HepG2 (cell line): ENCODE measurements around the gene GPALPP1. TPM values are rescaled to one million over a fixed set of nuclear protein-coding genes. Genes with fewer than 3 reads are reported as not detected.

Source experiments
- HHEX ChIP-seq: IDR thresholded peaks from 2 replicates; pipeline ENCODE4 v1.6.1; 2016; ENCODE audit warnings: control low read depth
- MIER3 ChIP-seq: IDR thresholded peaks from 2 replicates; pipeline ENCODE4 v1.6.1; 2016; ENCODE audit warnings: missing compliant biosample characterization, borderline replicate concordance
- MZF1 ChIP-seq: sonication (generic); formaldehyde crosslinking; IDR thresholded peaks from 2 replicates; pipeline ENCODE4 v1.8.1; 2023; ENCODE audit warnings: mild to moderate bottlenecking, missing genetic modification reagents, borderline replicate concordance
- NCOA2 ChIP-seq: sonication (generic); formaldehyde crosslinking; IDR thresholded peaks from 2 replicates; pipeline ENCODE4 v1.8.0; 2022; ENCODE audit warnings: inconsistent platforms
- NFKB2 ChIP-seq: sonication (generic); formaldehyde crosslinking; IDR thresholded peaks from 2 replicates; pipeline ENCODE4 v1.4.0; 2020; ENCODE audit warnings: missing genetic modification reagents, borderline replicate concordance
- SP5 ChIP-seq: IDR thresholded peaks from 2 replicates; pipeline ENCODE4 v1.6.1; 2016; ENCODE audit warnings: low read depth, borderline replicate concordance
- SRF ChIP-seq: IDR thresholded peaks from 2 replicates; pipeline ENCODE4 v1.6.1; 2011; ENCODE audit warnings: mild to moderate bottlenecking, low read depth, low read length, moderate library complexity
- TGIF2 ChIP-seq: IDR thresholded peaks from 2 replicates; pipeline ENCODE4 v1.6.1; 2016; ENCODE audit warnings: control low read depth, missing compliant biosample characterization
- ZNF263 ChIP-seq: sonication (generic); formaldehyde crosslinking; IDR thresholded peaks from 2 replicates; pipeline ENCODE4 v1.4.0; 2020; ENCODE audit warnings: missing genetic modification reagents
- ZNF317 ChIP-seq: sonication (generic); formaldehyde crosslinking; IDR thresholded peaks from 2 replicates; pipeline ENCODE4 v1.5.0; 2020; ENCODE audit warnings: mild to moderate bottlenecking, missing genetic modification reagents
- ZNF841 ChIP-seq: sonication (generic); formaldehyde crosslinking; IDR thresholded peaks from 2 replicates; pipeline ENCODE4 v1.8.1; 2023; ENCODE audit warnings: missing genetic modification reagents, borderline replicate concordance
- polyA plus RNA-seq, 8 experiments: library from polyadenylated mRNA; depleted of rRNA in 3 of 8; stranded (reverse) in 7 of 8; unstranded in 1 of 8; fragments of >200 nt; fragmentation: Illumina TruSeq in 4 of 8; extraction: Trizol in 4 of 8; gene quantifications; 2 replicates each; pipeline versions ENCODE4 v1.2.1 to v1.2.3, GENCODE V29; 2011 to 2016; ENCODE audit warnings: low read depth in 4 of 8, missing spikeins in 1 of 8, mixed read lengths in 1 of 8; ENCODE audit not compliant: insufficient read depth in 1 of 8
- total RNA-seq, 5 experiments: library from RNA; depleted of rRNA; stranded (reverse); fragments of >200 nt; fragmentation: Illumina TruSeq; extraction: Trizol; gene quantifications; 2 replicates each; pipeline ENCODE4 v1.2.3, GENCODE V29; 2016; ENCODE audit warnings: low read depth in 1 of 5
- TF ChIP-seq, protein P1 (sequence below): sonication (generic); formaldehyde crosslinking; IDR thresholded peaks from 2 replicates; pipeline ENCODE4 v1.4.0; 2020; ENCODE audit warnings: missing genetic modification reagents, mild to moderate bottlenecking, borderline replicate concordance
- TF ChIP-seq, protein P2 (sequence below), 2 experiments: sonication (generic) in 1 of 2; formaldehyde crosslinking in 1 of 2; IDR thresholded peaks; 2 replicates each; pipeline versions ENCODE4 v1.5.1 to v1.6.1; 2011 to 2020; ENCODE audit warnings: borderline replicate concordance in 1 of 2, low read depth in 1 of 2, low read length in 1 of 2, mild to moderate bottlenecking in 1 of 2, missing genetic modification reagents in 1 of 2, moderate library complexity in 1 of 2

The GPALPP1 gene
- total and polyA plus RNA-seq, 2 of the 13 experiments (the other 11 are each of a cell fraction or from before 2014, with no cell fraction given): 12.1 to 23.1 TPM

DNA sequence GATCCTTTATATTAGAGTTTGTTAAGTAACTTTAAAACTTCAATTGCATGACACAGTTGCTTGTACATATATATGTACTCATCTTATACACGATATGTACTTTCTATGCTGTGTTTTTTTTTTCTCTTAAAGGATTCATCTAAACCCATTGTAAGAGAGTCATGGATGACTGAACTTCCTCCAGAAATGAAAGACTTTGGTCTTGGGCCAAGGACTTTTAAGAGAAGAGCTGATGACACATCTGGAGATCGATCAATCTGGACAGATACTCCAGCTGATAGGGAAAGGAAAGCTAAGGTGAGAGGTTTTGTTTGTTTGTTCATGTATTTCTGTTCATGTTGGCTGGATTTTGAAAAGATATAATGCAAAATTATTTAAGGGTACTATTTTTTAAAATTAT, 26.0 kb downstream of the GPALPP1 start (continued):
- TF ChIP-seq TGIF2 (CRISPR knock-in tag): no peak
- no peak for TF ChIP-seq ZNF841 (CRISPR knock-in tag)
- no peak for TF ChIP-seq NCOA2 (CRISPR knock-in tag)
- TF ChIP-seq MZF1 (CRISPR knock-in tag): no peak
- no peak for TF ChIP-seq ZNF317 (CRISPR knock-in tag)
- TF ChIP-seq SP5 (CRISPR knock-in tag): no peak
- TF ChIP-seq, protein P1, sequence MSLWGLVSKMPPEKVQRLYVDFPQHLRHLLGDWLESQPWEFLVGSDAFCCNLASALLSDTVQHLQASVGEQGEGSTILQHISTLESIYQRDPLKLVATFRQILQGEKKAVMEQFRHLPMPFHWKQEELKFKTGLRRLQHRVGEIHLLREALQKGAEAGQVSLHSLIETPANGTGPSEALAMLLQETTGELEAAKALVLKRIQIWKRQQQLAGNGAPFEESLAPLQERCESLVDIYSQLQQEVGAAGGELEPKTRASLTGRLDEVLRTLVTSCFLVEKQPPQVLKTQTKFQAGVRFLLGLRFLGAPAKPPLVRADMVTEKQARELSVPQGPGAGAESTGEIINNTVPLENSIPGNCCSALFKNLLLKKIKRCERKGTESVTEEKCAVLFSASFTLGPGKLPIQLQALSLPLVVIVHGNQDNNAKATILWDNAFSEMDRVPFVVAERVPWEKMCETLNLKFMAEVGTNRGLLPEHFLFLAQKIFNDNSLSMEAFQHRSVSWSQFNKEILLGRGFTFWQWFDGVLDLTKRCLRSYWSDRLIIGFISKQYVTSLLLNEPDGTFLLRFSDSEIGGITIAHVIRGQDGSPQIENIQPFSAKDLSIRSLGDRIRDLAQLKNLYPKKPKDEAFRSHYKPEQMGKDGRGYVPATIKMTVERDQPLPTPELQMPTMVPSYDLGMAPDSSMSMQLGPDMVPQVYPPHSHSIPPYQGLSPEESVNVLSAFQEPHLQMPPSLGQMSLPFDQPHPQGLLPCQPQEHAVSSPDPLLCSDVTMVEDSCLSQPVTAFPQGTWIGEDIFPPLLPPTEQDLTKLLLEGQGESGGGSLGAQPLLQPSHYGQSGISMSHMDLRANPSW (CRISPR knock-in tag): no peak
- TF ChIP-seq, protein P2, sequence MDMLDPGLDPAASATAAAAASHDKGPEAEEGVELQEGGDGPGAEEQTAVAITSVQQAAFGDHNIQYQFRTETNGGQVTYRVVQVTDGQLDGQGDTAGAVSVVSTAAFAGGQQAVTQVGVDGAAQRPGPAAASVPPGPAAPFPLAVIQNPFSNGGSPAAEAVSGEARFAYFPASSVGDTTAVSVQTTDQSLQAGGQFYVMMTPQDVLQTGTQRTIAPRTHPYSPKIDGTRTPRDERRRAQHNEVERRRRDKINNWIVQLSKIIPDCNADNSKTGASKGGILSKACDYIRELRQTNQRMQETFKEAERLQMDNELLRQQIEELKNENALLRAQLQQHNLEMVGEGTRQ (IDR thresholded peaks at IDR 0.05; ENCODE audit: low read depth, low read length): no peak
- TF ChIP-seq, protein P2 (CRISPR knock-in tag; IDR thresholded peaks at IDR 0.05; ENCODE audit: borderline replicate concordance): no peak
- no peak for TF ChIP-seq SRF
- no peak for TF ChIP-seq NFKB2 (CRISPR knock-in tag)
- no peak for TF ChIP-seq ZNF263 (CRISPR knock-in tag)
- no peak for TF ChIP-seq HHEX
- no peak for TF ChIP-seq MIER3 (CRISPR knock-in tag)
- TF ChIP-seq, all 625 proteins: peak for 0
